Dendritic cell treated with granulocyte-macrophage colony-stimulating factor and Interleukin-4, amounts not matched to agents 40 ng/mL and 50 ng/mL, for 4 days (primary cell): ENCODE measurements around the gene DMAC1.

Experiments
- H3K27ac Mint-ChIP-seq: one replicate; pipeline ENCODE4 v1.8.0; 2022; ENCODE audit warnings: mild to moderate bottlenecking, mixed read lengths
- H3K27me3 Mint-ChIP-seq: one replicate; pipeline ENCODE4 v1.8.0; 2022; ENCODE audit warnings: mild to moderate bottlenecking, mixed read lengths
- H3K36me3 Mint-ChIP-seq: one replicate; pipeline ENCODE4 v1.8.0; 2022; ENCODE audit warnings: low read depth, mixed read lengths
- H3K4me1 Mint-ChIP-seq: one replicate; pipeline ENCODE4 v1.8.0; 2022; ENCODE audit warnings: low read depth, mixed read lengths
- H3K4me3 Mint-ChIP-seq: one replicate; pipeline ENCODE4 v1.8.0; 2022; ENCODE audit warnings: mild to moderate bottlenecking, moderate library complexity, mixed read lengths
- H3K9me3 Mint-ChIP-seq: one replicate; pipeline ENCODE4 v1.8.0; 2022; ENCODE audit warnings: mixed read lengths
- intact Hi-C: fragments of 100-400 bp; cut with micrococcal nuclease; formaldehyde crosslinking; loops from one replicate; pipeline ENCODE4 v1.15.0; 2022

Gene DMAC1

DNA sequence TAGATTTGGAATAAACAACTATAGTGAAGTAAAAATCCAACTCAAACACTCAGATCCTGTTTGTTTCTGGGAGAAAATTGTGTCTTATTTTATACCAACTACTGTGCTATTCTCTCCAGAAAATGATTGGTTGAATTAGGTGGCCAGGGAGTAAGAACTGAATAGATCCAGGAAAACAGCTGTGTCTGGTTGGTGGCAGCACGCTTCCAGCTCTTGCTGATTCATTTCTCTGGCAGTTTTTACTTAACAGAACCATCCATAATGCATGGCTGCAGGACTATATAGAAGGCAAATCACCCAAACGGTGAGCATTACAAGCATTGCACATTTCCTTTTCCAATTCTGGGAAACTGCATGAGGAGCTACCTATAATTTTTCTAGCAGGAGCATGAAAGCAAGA is 29.5 kb downstream of the DMAC1 start:
- no peaks in the 10 kb centered on the region for H3K4me1 Mint-ChIP-seq
- no peaks in the 10 kb centered on the region for H3K27me3 Mint-ChIP-seq
- no peak overlapping the region for H3K27ac Mint-ChIP-seq
- no peaks in the 10 kb centered on the region for H3K36me3 Mint-ChIP-seq
- intact Hi-C loops, result no loop called here
- H3K9me3 Mint-ChIP-seq, result peaks cover 13% of the 10 kb centered on the region
- H3K4me3 Mint-ChIP-seq, result no peak overlapping the region

- Mint-ChIP-seq H3K36me3 (no peaks in the 10 kb centered on the region), H3K27me3 (no peaks in the 10 kb centered on the region), H3K27ac (no peak overlapping the region), H3K4me1 (no peaks in the 10 kb centered on the region), H3K4me3 (no peak overlapping the region), H3K9me3 (peaks cover 22% of the 10 kb centered on the region)
- intact Hi-C loops, result no loop called here
These were observed 37.0 kb downstream of the DMAC1 start for GRCh38 chr9:7762600-7762999.

GRCh38 chr9:7760014-7760415 is 39.6 kb downstream of the DMAC1 start:
- Mint-ChIP-seq H3K4me3 (no peak overlapping the region), H3K27ac (no peak overlapping the region), H3K4me1 (no peaks in the 10 kb centered on the region), H3K36me3 (no peaks in the 10 kb centered on the region), H3K9me3 (peaks cover 8% of the 10 kb centered on the region), H3K27me3 (no peaks in the 10 kb centered on the region)
- intact Hi-C loops, result no loop called here

- Mint-ChIP-seq H3K36me3 (no peaks in the 10 kb centered on the region), H3K27me3 (no peaks in the 10 kb centered on the region), H3K9me3 (no peaks in the 10 kb centered on the region), H3K4me3 (no peak overlapping the region), H3K4me1 (no peaks in the 10 kb centered on the region), H3K27ac (no peak overlapping the region)
- intact Hi-C loops, result no loop called here
These were observed 43.5 kb downstream of the DMAC1 start for GRCh38 chr9:7756088-7756487.

DNA sequence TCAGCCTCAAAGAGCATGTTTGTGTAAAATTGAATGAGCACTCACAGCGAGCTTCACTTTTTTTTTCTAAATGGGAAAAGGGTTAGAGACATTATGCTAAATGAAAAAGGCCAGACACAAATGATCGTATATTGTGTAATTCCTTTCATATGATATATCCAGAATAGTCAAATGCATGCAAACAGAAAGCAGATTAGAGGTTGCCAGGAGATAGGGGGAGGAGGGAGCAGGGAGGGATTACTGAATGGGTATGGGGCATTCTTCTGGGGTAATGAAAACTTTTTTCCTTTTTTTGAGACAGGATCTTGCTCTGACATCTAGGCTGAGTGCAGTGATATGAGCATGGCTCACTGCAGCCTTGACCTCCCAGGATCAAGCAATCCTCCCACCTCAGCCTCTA is 47.1 kb downstream of the DMAC1 start:
- Mint-ChIP-seq H3K36me3 (no peaks in the 10 kb centered on the region), H3K9me3 (no peaks in the 10 kb centered on the region), H3K4me1 (no peaks in the 10 kb centered on the region), H3K27ac (no peak overlapping the region), H3K4me3 (no peak overlapping the region), H3K27me3 (no peaks in the 10 kb centered on the region)
- intact Hi-C loops, result no loop called here
